H1 (cell line): Measurements from ENCODE around the gene KIF26A. TPM values are rescaled to one million over a fixed set of nuclear protein-coding genes. Genes with fewer than 3 reads are reported as not detected.

ENCODE experiments used
- CTCF ChIA-PET: fragments of 300-600 bp; sonication (Branson Sonifier 250); formaldehyde crosslinking; loops from one replicate; lab custom pipeline; 2021; ENCODE audit not compliant: partially characterized antibody; lab: Charles Lee
- POLR2A ChIA-PET: fragments of 300-600 bp; sonication (Branson Sonifier 250); formaldehyde crosslinking; loops from one replicate; lab custom pipeline; 2021; ENCODE audit warnings: inconsistent platforms; ENCODE audit not compliant: partially characterized antibody; lab: Charles Lee
- DNase-seq, 2 experiments: peaks; one replicate each; pipeline versions ENCODE4 v3.0.0 to v3.0.0-alpha.2; 2010 to 2022; ENCODE audit warnings: low spot score in 2 of 2, low read depth in 1 of 2, mixed read lengths in 1 of 2
- FAIRE-seq: peaks from 2 replicates; lab custom pipeline; 2011; peaks lifted over from hg19 to GRCh38; lab: Jason Lieb, UNC
- H2AFZ ChIP-seq: 2 replicates; pipeline ENCODE4 v1.8.1; 2012; ENCODE audit warnings: low read length, inconsistent platforms
- H2AK5ac ChIP-seq: 2 replicates; pipeline ENCODE4 v1.6.1; 2013; ENCODE audit warnings: low read depth, low read length
- H2BK120ac ChIP-seq: replicated peaks from 2 replicates; pipeline ENCODE3; 2013; ENCODE audit warnings: low read depth, low read length, inconsistent platforms
- H2BK12ac ChIP-seq: 2 replicates; pipeline ENCODE4 v1.6.1; 2013; ENCODE audit warnings: low read depth, low read length
- H2BK15ac ChIP-seq: 2 replicates; pipeline ENCODE4 v1.6.1; 2013; ENCODE audit warnings: low read length
- H2BK20ac ChIP-seq: 2 replicates; pipeline ENCODE4 v1.6.1; 2013; ENCODE audit warnings: low read length
- H2BK5ac ChIP-seq: 2 replicates; pipeline ENCODE4 v1.6.1; 2013; ENCODE audit warnings: low read depth, low read length
- H3K14ac ChIP-seq: 2 replicates; pipeline ENCODE4 v1.6.1; 2013; ENCODE audit warnings: inconsistent platforms; ENCODE audit not compliant: insufficient read length
- H3K18ac ChIP-seq: 2 replicates; pipeline ENCODE4 v1.6.1; 2013; ENCODE audit warnings: low read length; ENCODE audit errors: extremely low read depth
- H3K23ac ChIP-seq: 2 replicates; pipeline ENCODE4 v1.6.1; 2013; ENCODE audit warnings: inconsistent platforms; ENCODE audit not compliant: insufficient read length
- H3K23me2 ChIP-seq: 2 replicates; pipeline ENCODE4 v1.6.1; 2013; ENCODE audit warnings: low read depth, low read length
- H3K27ac ChIP-seq: 2 replicates; pipeline ENCODE4 v1.6.1; 2011; ENCODE audit warnings: low read depth, low read length, inconsistent platforms
- H3K27me3 ChIP-seq, 4 experiments: replicated peaks in 1 of 4; 1 replicate in 1 of 4; 2 replicates in 3 of 4; pipeline versions ENCODE4 v1.6.1 to v1.8.1; 2011 to 2013; ENCODE audit warnings: low read length in 3 of 4, mild to moderate bottlenecking in 3 of 4, inconsistent platforms in 2 of 4, mixed read lengths in 2 of 4, moderate library complexity in 1 of 4; ENCODE audit not compliant: control insufficient read depth in 3 of 4, insufficient read depth in 3 of 4; ENCODE audit errors: extremely low read depth in 1 of 4
- H3K36me3 ChIP-seq, 4 experiments: 2 replicates each; pipeline versions ENCODE4 v1.6.1 to v1.8.1; 2011 to 2013; ENCODE audit warnings: mild to moderate bottlenecking in 4 of 4, low read length in 3 of 4, moderate library complexity in 2 of 4, control low read depth in 1 of 4, inconsistent platforms in 1 of 4; ENCODE audit not compliant: insufficient read depth in 4 of 4, control insufficient read depth in 2 of 4
- H3K4ac ChIP-seq: replicated peaks from 2 replicates; pipeline ENCODE3; 2013; ENCODE audit warnings: low read length, low read depth, mixed read lengths, inconsistent platforms; ENCODE audit not compliant: insufficient read length
- H3K4me1 ChIP-seq, 4 experiments: replicated peaks in 1 of 4; 1 replicate in 1 of 4; 2 replicates in 3 of 4; pipeline versions ENCODE4 v1.6.1 to v1.8.1; 2011 to 2013; ENCODE audit warnings: low read length in 3 of 4, inconsistent platforms in 2 of 4, mixed read lengths in 1 of 4; ENCODE audit not compliant: insufficient read depth in 4 of 4, control insufficient read depth in 3 of 4
- H3K4me2 ChIP-seq, 2 experiments: 2 replicates each; pipeline versions ENCODE4 v1.6.1 to v1.8.1; 2011 to 2013; ENCODE audit warnings: low read depth in 2 of 2, low read length in 2 of 2, control low read depth in 1 of 2, inconsistent platforms in 1 of 2, mild to moderate bottlenecking in 1 of 2; ENCODE audit not compliant: insufficient read depth in 1 of 2
- H3K4me3 ChIP-seq, 4 experiments: fragments of 200-600, 300-600 bp in 1 of 4; sonication (generic), shearing (Covaris generic), sonication (Bioruptor Twin) in 1 of 4; 2 replicates each; pipeline versions ENCODE4 v1.5.1 to v1.8.1; 2011 to 2016; ENCODE audit warnings: low read length in 4 of 4, low read depth in 3 of 4, control low read depth in 2 of 4, inconsistent platforms in 2 of 4, mild to moderate bottlenecking in 2 of 4, mixed read lengths in 1 of 4, moderate library complexity in 1 of 4; ENCODE audit not compliant: insufficient read depth in 2 of 4; ENCODE audit errors: extremely low read depth in 1 of 4
- H3K56ac ChIP-seq: replicated peaks from 2 replicates; pipeline ENCODE3; 2013; ENCODE audit warnings: low read depth, mild to moderate bottlenecking, mixed read lengths, low read length, inconsistent platforms; ENCODE audit not compliant: insufficient read length
- H3K79me1 ChIP-seq: 2 replicates; pipeline ENCODE4 v1.6.1; 2013; ENCODE audit warnings: low read depth, low read length, control low read depth
- H3K79me2 ChIP-seq, 2 experiments: 2 replicates each; pipeline versions ENCODE4 v1.6.1 to v1.8.1; 2012 to 2013; ENCODE audit warnings: low read length in 2 of 2, mild to moderate bottlenecking in 2 of 2, inconsistent platforms in 1 of 2; ENCODE audit not compliant: insufficient read depth in 2 of 2, control insufficient read depth in 1 of 2
- H3K9ac ChIP-seq, 4 experiments: replicated peaks in 1 of 4; 1 replicate in 1 of 4; 2 replicates in 3 of 4; pipeline versions ENCODE4 v1.6.1 to v1.8.1; 2011 to 2013; ENCODE audit warnings: low read depth in 3 of 4, low read length in 3 of 4, control low read depth in 2 of 4, mild to moderate bottlenecking in 2 of 4, moderate library complexity in 2 of 4, inconsistent platforms in 1 of 4; ENCODE audit errors: extremely low read depth in 1 of 4
- H3K9me3 ChIP-seq, 2 experiments: 2 replicates each; pipeline versions ENCODE4 v1.6.1 to v1.8.1; 2012 to 2013; ENCODE audit warnings: mild to moderate bottlenecking in 2 of 2, moderate library complexity in 2 of 2, control low read depth in 1 of 2, inconsistent platforms in 1 of 2, low read depth in 1 of 2, low read length in 1 of 2, mixed read lengths in 1 of 2; ENCODE audit not compliant: insufficient read depth in 2 of 2
- H4K20me1 ChIP-seq, 2 experiments: replicated peaks in 1 of 2; 2 replicates each; pipeline versions ENCODE3 to v1.8.1; 2011 to 2013; ENCODE audit warnings: inconsistent platforms in 2 of 2, low read length in 2 of 2, mild to moderate bottlenecking in 1 of 2; ENCODE audit not compliant: insufficient read depth in 2 of 2, control insufficient read depth in 1 of 2
- H4K5ac ChIP-seq: 2 replicates; pipeline ENCODE4 v1.6.1; 2013; ENCODE audit warnings: low read length, low read depth, mixed read lengths, inconsistent platforms; ENCODE audit not compliant: insufficient read length
- H4K8ac ChIP-seq: 2 replicates; pipeline ENCODE4 v1.8.0; 2013; ENCODE audit warnings: mild to moderate bottlenecking, moderate library complexity, low read length, inconsistent platforms; ENCODE audit not compliant: insufficient read depth; ENCODE audit errors: extremely low read depth
- H4K91ac ChIP-seq: replicated peaks from 2 replicates; pipeline ENCODE3; 2013; ENCODE audit warnings: low read length, mixed read lengths, inconsistent platforms; ENCODE audit not compliant: insufficient read length
- CTCF ChIP-seq, 3 experiments: IDR thresholded peaks; 1 replicate in 2 of 3; 2 replicates in 1 of 3; pipeline versions ENCODE4 v1.5.1 to v1.6.1; 2011; ENCODE audit warnings: low read length in 3 of 3, mild to moderate bottlenecking in 3 of 3, inconsistent platforms in 2 of 3, low read depth in 1 of 3, moderate library complexity in 1 of 3; ENCODE audit not compliant: insufficient read depth in 1 of 3; ENCODE audit errors: control extremely low read depth in 1 of 3
- E2F6 ChIP-seq: IDR thresholded peaks from 2 replicates; pipeline ENCODE4 v1.6.1; 2012; ENCODE audit warnings: inconsistent platforms
- EP300 ChIP-seq, 2 experiments: IDR thresholded peaks; 1 replicate in 1 of 2; 2 replicates in 1 of 2; pipeline ENCODE4 v1.6.1; 2011 to 2012; ENCODE audit warnings: low read depth in 2 of 2, low read length in 2 of 2, mild to moderate bottlenecking in 2 of 2, borderline replicate concordance in 1 of 2, inconsistent platforms in 1 of 2, moderate library complexity in 1 of 2
- KDM1A ChIP-seq: fragments of 200-600, 300-600 bp; sonication (generic); IDR thresholded peaks from 2 replicates; pipeline ENCODE4 v1.7.1; 2016; ENCODE audit warnings: mild to moderate bottlenecking, low read length, borderline replicate concordance
- SAP30 ChIP-seq: fragments of 300-600 bp; sonication (generic); IDR thresholded peaks from 2 replicates; pipeline ENCODE4 v1.7.1; 2012; ENCODE audit warnings: low read length, moderate library complexity, mild to moderate bottlenecking, inconsistent platforms; ENCODE audit not compliant: insufficient read depth, insufficient replicate concordance
- SP1 ChIP-seq: IDR thresholded peaks from 2 replicates; pipeline ENCODE4 v1.6.1; 2011; ENCODE audit warnings: low read depth, low read length
- SP4 ChIP-seq: IDR thresholded peaks from 2 replicates; pipeline ENCODE4 v1.6.1; 2012; ENCODE audit warnings: low read length, inconsistent platforms
- TEAD4 ChIP-seq: IDR thresholded peaks from 2 replicates; pipeline ENCODE4 v1.6.1; 2012; ENCODE audit warnings: low read depth, low read length, inconsistent platforms, mixed read lengths
- WGBS, 2 experiments: shearing (Covaris generic) in 1 of 2; methylation state at CpG; one replicate each; pipeline versions ENCODE4 v1.1.6 to v1.1.7; 2013 to 2015; ENCODE audit warnings: low lambda C conversion rate in 2 of 2, mixed read lengths in 2 of 2, inconsistent platforms in 1 of 2, low coverage in 1 of 2, missing lambda C conversion rate in 1 of 2; ENCODE audit not compliant: insufficient replicate concordance in 2 of 2, insufficient coverage in 1 of 2, insufficient read length in 1 of 2; ENCODE audit errors: extremely low coverage in 1 of 2, missing lambda C conversion rate in 1 of 2; 5-methylcytosine and 5-hydroxymethylcytosine counted together
- polyA plus RNA-seq, 7 experiments: library from polyadenylated mRNA; depleted of rRNA in 3 of 7; stranded (reverse) in 5 of 7; unstranded in 2 of 7; fragments of >200 nt in 5 of 7; fragments of 200-250 nt in 2 of 7; gene quantifications; 1 replicate in 5 of 7; 2 replicates in 1 of 7; 4 replicates in 1 of 7; pipeline versions ENCODE4 v1.2.1 to v1.2.3, GENCODE V29; 2011 to 2013; ENCODE audit warnings: missing spikeins in 2 of 7, mixed read lengths in 2 of 7
- total RNA-seq: library from RNA; stranded (reverse); fragmentation: NEBNext Ultra II Directional; extraction: Animal tissue kit (Norgen Biotek cat#: 25700); gene quantifications from 2 replicates; pipeline ENCODE4 v1.2.1, GENCODE V29; 2021

Gene KIF26A
- total and polyA plus RNA-seq, 2 of the 8 experiments (the other 6 are each of a cell fraction or from before 2014, with no cell fraction given): 11.5 to 41.6 TPM

GRCh38 chr14:104103446-104104075 lies 34.8 kb upstream of the KIF26A start:
- Histone ChIP-seq H3K79me1 (no peaks in the 10 kb centered on the region), H2BK20ac (no peak overlapping the region), H3K4me2 (no peak overlapping the region), H3K23me2 (no peaks in the 10 kb centered on the region), H3K27ac (no peak overlapping the region), H3K56ac (no peak overlapping the region), H2BK15ac (0 out of 2 replicates have a peak overlapping the region, but pooled peaks have one; percentile 8), H2AFZ (no peak overlapping the region), H2BK120ac (no peak overlapping the region), H2BK5ac (no peak overlapping the region), H3K4me3 (no peak overlapping the region), H3K27me3 (no peaks in the 10 kb centered on the region; a peak in 3 of 7 replicates), H2AK5ac (no peak overlapping the region), H4K5ac (no peak overlapping the region), H3K36me3 (no peaks in the 10 kb centered on the region), H4K20me1 (no peaks in the 10 kb centered on the region), H4K91ac (no peak overlapping the region), H3K14ac (no peak overlapping the region), H2BK12ac (peak overlapping the region; percentile 14; the same call in 1 of the 2 replicates), H3K79me2 (no peaks in the 10 kb centered on the region), H4K8ac (no peak overlapping the region; the same call in 1 of the 2 replicates), H3K9me3 (no peaks in the 10 kb centered on the region), H3K18ac (no peak overlapping the region), H3K23ac (no peak overlapping the region), H3K4ac (no peak overlapping the region), H3K9ac (no peak overlapping the region), H3K4me1 (peaks cover 0 to 4% (median 0%) of the 10 kb centered on the region in 4 experiments; a peak in 5 of 7 replicates)
- ChIA-PET POLR2A (interaction anchor here (0.5 to 1.5 kb wide), 2 partner anchors 13 to 299 kb away, joined by 4 read pairs; no protein-coding TSS in a partner anchor), CTCF (interaction anchor here (0.8 to 3.5 kb wide), 8 partner anchors 9 to 28 kb away, joined by 3 to 16 read pairs (median 4); no protein-coding TSS in a partner anchor)
- DNase-seq (no peak), FAIRE-seq (no peak)
- no peak for TF ChIP-seq E2F6
- no peak for TF ChIP-seq SP4
- no peak for TF ChIP-seq SP1
- TF ChIP-seq TEAD4: no peak
- TF ChIP-seq SAP30: no peak
- no peak for TF ChIP-seq EP300 (IDR thresholded peaks at IDR 0.05; ENCODE audit: borderline replicate concordance in 1 of 2, low read depth in 2 of 2, low read length in 2 of 2)
- no peak for TF ChIP-seq CTCF (IDR thresholded peaks at IDR 0.05; ENCODE audit: control extremely low read depth in 1 of 3, insufficient read depth in 1 of 3, low read depth in 1 of 3, low read length in 3 of 3)
- TF ChIP-seq KDM1A: no peak
- WGBS, 2 experiments: 88% methylated on average over 19 of the region's 23 CpGs; no CpG with 5 or more reads in 1 of the 2 experiments
